GM21423 (cell line): ENCODE measurements around the gene RIBC2.
"Not testable (repeated sequence)": the region's sequence is repeated elsewhere in the genome, so short reads cannot be mapped to it uniquely, and the experiment has no call there.

Source experiments
- ATAC-seq: cut with Tn5 transposase; IDR thresholded peaks from one replicate; pipeline ENCODE4 v1.9.1; 2021; ENCODE audit warnings: mild to moderate bottlenecking, moderate library complexity; ENCODE audit not compliant: unreplicated experiment

RIBC2 gene, protein sequence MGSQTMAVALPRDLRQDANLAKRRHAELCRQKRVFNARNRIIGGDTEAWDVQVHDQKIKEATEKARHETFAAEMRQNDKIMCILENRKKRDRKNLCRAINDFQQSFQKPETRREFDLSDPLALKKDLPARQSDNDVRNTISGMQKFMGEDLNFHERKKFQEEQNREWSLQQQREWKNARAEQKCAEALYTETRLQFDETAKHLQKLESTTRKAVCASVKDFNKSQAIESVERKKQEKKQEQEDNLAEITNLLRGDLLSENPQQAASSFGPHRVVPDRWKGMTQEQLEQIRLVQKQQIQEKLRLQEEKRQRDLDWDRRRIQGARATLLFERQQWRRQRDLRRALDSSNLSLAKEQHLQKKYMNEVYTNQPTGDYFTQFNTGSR

DNA sequence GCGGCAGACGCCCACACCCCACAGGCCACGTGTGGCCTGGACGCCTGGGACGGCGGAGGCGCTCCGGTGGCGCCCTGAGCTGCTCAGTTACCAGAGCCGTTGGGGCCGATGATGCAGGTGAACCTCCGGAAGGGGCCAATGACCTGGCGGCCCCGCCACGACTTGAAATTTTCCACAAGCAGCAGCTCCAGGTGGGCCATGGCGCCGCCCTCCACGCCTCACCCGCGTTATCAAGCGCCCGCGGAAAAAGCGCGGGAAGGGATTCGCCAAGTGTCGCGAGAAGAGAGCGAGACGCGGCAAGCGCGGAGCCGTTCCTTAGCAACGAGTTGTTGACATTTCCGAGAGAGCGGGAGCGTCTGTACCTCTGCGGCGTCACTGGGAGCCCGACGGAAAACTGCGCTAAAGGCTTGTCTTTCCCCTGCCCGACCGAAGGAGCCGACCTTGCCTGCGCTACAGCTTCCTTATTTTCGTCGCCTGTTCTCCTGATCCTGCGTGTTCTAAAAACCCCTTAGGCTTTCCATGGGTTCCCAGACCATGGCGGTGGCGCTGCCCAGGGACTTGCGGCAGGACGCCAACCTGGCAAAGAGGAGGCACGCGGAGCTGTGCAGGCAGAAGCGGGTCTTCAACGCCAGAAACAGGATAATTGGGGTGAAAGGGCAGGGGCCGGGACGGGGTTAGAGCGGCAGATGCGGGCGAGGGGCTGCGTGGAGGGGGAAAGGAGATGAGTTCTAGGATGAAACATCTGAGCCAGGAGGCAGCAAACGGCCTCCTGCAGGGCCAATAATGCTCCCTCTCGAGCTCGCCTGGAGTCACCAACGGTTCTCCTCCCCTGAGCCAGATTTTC lies at the start of gene RIBC2, which contains the start of gene SMC1B:
Gene RIBC2, plus strand, starts transcription at position 326 of the 844 bp plus-strand sequence. Its CDS starts 194 bp downstream, at position 520.
Gene SMC1B, minus strand, starts transcription at position 232 of the 844 bp plus-strand sequence. Its CDS starts 32 bp downstream, at position 200.
- no peak for ATAC-seq

DNA sequence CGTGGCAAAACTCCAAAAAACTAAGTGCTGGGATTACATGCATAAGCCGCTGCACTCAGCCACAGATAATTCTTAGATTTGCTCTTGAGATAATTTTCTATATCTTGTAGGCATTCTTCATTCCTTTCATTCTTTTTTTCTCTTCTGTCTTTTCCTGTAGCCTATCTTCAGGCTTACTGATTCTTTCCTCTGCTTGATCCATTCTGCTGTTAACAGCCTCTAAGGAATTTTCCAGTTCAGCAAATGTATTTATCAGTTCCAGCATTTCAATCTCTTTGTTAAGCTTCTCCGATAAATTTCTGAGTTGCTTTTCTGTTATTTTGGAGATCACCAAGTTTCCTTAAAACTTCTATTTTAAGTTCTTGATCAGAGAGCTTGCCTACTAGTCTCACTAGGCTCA lies 46.8 kb upstream of the RIBC2 start:
- no peak for ATAC-seq

DNA sequence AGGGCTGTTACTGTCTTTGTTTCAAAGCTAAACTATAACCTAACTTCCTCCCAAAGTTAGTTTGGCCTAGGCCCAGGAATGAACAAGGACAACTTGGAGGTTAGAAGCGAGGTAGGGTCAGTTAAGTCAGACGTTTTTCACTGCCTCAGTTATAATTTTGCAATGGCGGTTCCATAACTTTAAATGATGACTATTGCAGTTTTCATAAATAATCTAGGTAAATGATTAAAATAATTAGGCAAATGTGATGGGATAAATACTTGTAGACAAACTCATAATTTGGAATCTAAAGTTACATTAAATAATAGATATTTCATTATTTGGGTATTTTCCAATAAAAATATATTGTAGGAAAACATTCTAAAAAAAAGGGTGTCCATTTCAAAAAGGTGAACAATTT lies 39.9 kb upstream of the RIBC2 start:
- ATAC-seq = not testable (repeated sequence)

DNA sequence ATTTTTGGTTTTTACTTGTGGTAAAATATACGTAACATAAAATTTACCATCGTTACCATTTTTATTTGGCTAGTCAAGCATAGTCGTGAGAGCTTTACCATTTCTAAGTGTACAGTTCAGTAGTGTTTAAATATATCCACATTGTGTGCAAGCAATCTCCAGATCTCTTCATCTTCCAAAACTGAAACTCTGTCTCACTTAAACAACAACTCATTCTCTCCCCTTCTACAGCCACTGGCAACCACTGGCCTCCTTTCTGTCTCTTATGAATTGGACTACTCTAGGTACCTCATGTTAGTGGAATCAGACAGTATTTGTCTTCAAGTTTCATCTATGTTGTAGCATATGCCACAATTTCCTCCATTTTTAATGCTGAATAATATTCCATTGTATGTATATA lies 37.5 kb upstream of the RIBC2 start:
- peak; percentile 69 for ATAC-seq

DNA sequence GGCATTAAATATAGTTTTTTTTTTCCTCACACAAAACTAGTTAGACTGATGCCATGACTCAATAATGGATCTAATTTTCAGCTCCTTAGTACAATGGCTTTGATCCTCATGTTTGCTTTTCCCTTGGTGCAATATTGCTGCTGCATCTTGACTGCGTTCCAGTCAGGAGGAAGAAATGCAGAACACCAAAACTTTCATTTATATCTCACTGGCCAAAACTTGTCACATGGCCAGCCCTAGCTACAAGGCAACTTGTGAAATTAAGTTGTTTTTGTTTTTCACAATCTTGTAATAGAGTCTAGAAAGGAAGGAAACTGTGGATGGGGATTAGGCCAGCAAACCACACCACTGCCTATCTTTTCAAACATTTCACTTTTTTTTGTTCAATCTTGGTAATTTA lies 36.8 kb upstream of the RIBC2 start:
- no peak for ATAC-seq

DNA sequence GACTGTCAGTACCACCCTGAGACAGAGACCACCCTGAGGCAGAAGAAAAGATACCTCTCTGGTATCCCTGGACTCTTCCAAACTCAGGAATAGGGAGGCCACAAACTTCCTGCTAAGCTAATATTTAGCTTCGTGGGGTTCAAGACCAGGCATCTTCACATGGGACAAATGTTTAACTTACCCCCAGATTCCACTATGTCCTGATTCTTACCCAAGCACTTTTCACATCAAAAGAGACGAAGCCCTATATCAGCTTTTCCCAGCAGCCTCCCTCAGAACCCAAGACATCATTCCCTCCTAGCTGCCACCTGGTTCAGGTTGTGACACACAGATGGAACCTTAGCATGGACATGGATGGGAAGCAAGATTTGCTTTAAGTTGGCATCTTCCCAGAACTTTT lies 32.1 kb upstream of the RIBC2 start:
- ATAC-seq = no peak

DNA sequence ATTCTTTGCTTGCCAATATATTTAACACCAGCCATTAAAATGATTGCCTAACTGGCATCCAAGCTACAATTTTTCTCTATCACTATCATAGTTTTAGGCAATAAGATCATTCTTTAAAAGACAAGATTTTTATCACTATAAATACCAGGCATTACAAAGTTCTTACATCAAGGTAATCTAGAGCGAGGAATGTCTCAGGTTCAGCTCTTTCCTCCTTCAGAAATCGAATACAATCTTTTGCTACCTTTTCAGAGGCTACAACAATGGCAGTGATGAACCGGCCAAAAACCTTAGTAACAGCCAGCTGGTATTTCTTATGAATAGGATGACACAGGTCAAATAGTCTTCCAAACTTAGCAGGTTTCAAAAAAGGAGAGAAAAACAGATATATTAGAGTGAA lies 23.9 kb upstream of the RIBC2 start:
- ATAC-seq = no peak

DNA sequence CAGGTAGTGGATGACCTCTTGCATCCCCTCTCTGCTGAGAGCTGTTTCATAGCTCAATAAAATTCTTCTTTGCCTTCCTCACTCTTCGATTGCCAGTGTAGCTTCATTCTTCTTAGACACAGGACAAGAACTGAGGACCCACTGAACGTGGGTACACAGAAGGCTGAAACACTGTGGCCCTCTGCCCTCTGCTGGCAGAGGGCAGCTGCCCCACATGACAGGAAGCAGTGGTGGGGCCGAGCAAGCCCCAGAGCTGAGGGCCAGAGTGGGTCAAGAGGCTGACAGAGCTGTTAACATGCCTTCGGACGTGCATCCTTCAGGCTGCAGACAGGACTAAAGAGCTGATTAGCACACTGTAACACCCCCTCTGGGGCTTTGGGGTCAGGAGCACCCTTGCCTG lies 15.7 kb upstream of the RIBC2 start:
- ATAC-seq = no peak

DNA sequence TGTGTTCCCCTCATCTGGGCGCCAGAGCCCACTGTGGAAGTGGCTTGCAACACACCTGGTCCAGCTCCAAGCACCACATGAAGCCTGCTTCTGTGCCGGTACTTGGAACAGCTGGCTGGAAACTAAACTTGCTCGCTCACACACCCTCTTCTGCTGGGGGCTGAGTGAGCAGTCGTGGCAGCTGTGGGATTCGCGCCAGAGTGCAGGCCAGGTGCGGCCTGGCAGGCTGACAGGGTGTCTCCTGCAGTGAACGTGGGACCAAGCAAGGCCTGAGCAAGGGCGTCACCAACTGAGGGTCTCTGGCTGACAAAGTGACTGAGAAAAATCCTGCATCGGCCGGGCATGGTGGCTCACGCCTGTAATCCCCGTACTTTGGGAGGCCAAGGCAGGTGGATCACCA lies 15.3 kb upstream of the RIBC2 start:
- ATAC-seq = no peak

DNA sequence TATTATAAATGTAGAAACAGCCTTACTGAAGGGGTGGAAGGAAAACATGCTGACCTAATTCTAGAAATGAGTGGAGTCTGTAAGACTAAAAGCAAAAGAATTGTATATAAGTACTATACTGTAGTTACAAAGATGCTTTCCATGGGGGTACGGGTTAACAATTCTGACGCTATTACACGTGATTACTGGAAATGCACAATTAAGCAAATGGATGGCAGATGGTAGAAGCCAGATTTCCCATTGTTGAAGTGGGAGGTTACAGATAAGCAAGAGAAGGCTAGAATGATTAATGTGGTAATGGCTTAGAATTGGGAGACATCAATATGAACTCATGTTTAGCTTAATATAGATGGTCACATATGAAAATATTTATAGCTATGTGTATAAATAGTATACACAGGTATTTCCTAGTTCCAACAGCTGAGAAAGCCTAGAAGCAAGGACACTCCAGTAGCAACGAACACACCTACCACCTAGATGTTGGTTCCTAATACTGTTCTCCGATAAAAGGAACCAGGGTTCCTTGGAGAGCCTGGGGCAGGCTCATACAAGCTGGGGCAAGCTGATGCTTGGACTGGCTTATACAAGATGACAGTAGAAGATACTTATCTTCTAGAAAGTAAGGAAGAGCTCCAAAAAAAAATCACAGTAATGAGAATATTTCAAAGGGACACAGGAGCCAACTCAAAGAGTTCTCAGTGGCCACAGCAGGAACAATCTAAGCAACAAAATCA lies 13.6 kb upstream of the RIBC2 start:
- no peak for ATAC-seq

DNA sequence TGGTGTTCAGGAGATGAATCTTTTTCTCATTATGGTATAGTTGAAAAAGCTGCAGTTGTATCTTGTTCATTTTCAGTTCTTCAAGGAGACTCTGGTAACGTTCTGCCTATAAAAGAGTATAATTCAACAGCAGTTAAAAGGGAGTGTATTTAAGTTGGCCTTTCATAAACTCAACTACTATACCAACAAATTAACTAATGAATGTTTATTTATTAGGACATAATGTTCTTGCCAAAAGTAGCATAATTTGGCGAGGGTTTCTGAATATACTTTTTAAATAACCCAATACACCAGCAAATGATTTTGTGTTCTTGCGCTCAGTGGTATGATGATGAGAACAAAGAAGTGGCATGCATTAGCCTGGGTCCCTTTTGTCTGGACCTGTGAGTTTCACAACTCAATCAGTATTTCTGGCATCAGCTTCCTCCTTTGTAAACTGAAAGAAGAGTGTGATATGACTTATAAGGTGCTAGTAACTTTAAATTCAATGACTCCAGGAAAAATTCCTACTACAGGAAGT lies 11.0 kb upstream of the RIBC2 start:
- no peak for ATAC-seq

DNA sequence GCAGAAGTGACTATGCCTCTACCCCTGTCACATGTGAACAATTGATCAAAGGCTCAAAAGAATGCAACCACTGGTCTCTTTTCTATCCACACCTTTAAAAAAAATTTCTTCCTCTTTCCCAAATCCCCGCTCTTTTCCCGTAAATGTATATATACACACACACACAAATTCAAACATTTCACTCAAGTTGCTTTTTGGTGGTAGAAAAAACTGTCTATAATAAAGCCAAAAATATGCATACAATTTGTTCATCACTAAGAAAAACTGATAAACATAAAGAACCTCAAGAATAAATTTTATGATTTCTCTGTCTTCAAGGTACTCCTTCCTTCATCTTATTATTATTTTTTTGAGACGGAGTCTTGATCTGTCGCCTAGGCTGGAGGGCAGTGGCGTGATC lies 5.7 kb upstream of the RIBC2 start:
- ATAC-seq = no peak

DNA sequence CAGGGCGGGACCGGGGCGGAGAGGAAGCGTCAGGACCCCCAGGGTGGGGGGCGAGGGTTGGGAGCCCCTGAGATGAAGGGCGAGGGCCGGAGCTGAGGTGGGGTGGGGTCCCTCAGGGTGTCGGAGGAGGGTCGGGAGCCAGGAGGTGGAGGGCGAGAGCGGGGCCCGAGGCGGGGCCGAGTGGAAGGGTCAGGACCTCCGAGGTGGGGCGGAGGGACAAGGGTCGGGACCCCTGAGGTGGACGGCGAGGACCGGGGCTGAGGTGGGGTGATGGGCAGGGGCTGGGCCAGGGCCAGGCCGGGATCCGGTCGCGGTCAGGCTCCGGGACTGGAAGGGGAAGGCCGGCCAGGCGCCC lies 503 bp upstream of the RIBC2 start:
- ATAC-seq = no peak

DNA sequence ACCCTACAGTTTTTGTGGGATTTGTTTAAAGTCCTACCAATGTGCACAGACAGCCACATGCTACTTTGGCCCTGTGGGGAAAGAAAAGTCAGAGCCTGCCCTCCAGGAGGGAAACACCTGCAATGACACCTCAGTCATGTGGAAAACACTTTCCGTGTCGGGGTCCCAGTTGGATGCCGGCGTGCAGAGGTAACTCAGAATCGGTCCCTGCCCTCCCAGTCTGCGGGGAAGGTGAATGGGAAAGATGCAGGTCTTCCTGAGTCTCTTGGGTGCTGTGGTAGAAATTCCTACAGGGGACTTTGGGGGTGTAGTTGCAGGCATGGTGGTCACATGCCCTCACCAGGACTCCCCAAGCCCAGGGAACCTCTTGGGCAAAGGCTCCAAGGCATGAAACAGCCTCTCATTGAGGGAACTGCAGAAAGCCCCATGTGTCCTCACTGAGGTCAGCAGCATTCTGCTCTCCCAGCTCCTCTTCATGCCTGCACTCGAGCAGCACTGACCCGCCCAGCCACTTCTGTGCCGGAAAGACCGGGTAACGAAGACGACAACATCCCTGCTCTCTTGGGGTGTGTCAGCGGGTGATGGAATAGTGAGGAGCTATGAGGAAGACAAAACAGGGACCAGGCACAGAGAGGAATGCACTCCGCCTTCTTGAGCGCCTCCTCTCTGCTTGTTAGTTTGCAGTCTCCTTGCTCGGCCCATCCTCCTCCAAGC lies 4.7 kb downstream of the RIBC2 start:
- no peak for ATAC-seq

DNA sequence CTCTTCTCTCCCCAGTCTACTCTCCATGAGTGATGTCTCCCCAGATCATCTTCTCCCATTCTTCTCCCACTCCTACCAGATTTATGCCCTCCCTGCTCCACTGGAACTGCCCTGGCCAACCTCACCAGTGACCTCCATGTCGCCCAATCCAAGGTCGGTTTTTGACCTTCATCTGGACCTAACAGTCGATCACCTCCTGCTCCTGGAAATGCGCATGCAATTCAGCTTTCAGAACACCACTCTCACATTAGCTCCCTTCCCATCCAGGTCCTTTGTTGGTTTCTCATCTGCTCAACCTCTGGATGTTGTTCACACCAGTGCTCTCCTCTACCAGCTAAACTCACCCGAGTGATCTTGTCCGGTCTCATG lies 5.3 kb downstream of the RIBC2 start:
- ATAC-seq = no peak

DNA sequence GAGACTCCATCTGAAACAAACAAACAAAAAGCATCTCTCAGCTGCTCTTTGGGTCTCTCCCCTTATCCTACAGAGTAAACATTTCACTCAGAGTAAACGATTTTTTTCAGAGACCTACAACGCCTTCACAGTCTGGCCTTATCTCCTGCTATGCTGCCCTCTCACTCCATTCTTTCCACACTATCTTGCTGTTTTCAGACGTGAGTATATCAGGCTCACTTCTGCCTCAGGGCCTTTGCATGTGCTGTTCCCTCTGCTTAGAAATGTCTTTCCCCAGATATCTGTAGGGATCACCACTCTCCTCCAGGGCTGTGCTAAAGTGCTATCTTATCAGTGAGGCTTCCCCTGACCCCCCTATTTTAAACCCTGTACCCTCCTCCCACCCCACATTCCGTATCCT lies 6.5 kb downstream of the RIBC2 start:
- no peak for ATAC-seq

DNA sequence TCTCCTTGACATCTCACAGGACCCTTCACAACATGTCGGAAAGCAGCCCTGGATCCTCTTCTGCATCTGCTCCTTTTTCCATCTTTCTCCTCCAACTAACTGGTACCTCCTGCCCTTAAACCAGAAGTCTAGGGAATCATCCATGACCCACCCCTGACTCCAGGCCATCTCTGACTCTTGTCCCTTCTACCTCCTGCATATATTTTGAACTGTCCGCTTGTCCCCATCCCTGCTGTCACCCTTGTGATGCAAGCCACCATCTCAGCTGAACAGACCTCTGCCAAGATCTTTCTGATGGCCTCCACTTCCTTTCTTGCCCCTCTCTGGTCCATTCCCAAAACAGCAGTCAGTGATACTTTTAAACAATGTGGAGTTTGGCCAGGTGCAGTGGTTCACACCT lies 7.0 kb downstream of the RIBC2 start:
- ATAC-seq = no peak

DNA sequence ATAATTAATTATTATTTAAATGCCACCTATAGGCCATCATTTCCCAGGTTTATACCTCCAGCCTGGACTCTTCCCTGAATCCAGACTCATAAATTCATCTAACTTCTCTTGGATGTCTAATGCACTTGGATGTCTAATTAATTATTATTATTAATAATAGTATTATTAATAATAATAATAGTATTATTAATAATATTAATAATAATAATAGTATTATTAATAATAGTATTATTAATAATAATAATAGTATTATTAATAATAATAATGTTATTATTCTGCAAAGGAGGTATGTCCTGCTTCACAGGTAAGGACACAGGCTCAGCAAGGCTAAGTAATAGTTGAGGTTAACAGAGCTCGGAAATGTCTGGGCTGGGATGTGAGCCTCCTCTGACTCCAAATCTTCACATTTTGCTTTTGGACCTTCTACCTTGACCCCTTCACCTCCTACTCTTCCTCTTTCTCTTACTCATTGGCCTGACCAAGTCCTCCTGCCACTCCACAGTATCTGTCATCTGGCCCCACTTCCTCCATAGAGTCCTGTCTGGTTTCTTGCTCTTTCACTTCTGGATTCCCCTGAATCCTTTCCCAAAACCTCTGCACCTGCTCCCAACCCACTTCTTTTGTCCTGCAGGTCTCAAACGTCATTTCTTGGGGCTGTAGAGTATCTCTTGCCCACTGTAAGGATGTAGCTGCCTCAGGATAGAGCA lies 8.0 kb downstream of the RIBC2 start:
- ATAC-seq = no peak

DNA sequence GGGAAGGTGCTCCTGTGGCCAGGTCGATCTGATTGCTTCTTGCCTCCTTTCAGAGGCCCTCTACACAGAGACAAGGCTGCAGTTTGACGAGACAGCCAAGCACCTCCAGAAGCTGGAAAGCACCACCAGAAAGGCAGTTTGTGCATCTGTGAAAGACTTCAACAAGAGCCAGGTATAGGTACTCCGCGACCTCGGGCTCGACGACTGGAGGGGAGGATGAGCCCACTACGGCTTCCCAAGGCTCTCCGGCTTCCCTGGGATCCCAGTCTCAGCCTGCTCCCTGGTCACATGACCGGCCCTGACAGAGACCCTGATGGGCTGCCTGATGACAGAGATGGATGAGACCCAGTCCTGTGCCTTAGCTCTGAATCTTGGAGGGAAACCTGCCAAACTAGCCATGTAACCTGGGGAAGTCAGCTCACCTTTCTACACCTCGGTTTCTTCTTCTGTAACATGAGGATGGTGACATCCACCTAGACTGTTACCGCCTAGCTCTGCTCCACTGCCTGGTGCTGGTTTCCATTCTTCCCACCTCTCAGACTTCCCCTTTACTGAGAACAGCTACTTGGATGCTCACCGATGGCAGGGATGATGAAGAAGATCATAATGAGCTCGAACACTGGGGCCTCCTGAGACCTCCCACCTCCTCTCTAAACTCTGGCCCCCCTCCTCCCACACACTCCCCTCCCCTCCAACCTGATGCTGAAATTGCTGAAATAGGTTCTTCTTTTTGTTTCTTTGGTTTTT lies 8.9 kb downstream of the RIBC2 start:
- ATAC-seq = no peak
